Kidney epithelial cell (primary cell): Measurements from ENCODE around the gene USP12. TPM values are rescaled to one million over a fixed set of nuclear protein-coding genes. Genes with fewer than 3 reads are reported as not detected.

Experiments
- DNase-seq: peaks from one replicate; pipeline ENCODE4 v3.0.0-alpha.2; 2010; ENCODE audit warnings: low read depth
- H3K27me3 ChIP-seq: 2 replicates; pipeline ENCODE4 v1.6.0; 2011; ENCODE audit warnings: low read length; ENCODE audit not compliant: control insufficient read depth, insufficient read depth
- H3K36me3 ChIP-seq: 2 replicates; pipeline ENCODE4 v1.5.1; 2011; ENCODE audit warnings: low read length; ENCODE audit not compliant: control insufficient read depth, insufficient read depth
- H3K4me3 ChIP-seq: 2 replicates; pipeline ENCODE4 v1.5.1; 2011; ENCODE audit warnings: low read depth, mild to moderate bottlenecking, control low read depth, low read length
- CTCF ChIP-seq: IDR thresholded peaks from 2 replicates; pipeline ENCODE4 v1.5.1; 2011; ENCODE audit warnings: mild to moderate bottlenecking, moderate library complexity, low read length, control low read depth, inconsistent platforms; ENCODE audit not compliant: insufficient read depth, poor library complexity, severe bottlenecking
- total RNA-seq: library from RNA; depleted of rRNA; stranded (reverse); fragments of >200 nt; gene quantifications from 2 replicates; pipeline ENCODE4 v1.2.3, GENCODE V29; 2015

USP12 gene
- total RNA-seq, 1 donor from 2014 or later = 13.8 TPM

GRCh38 chr13:27189192-27189591 lies 17.6 kb upstream of the USP12 start:
- H3K27me3 ChIP-seq = no peaks in the 10 kb centered on the region

GRCh38 chr13:27188239-27188638 lies 16.6 kb upstream of the USP12 start:
- Histone ChIP-seq H3K4me3 (no peak overlapping the region), H3K27me3 (no peaks in the 10 kb centered on the region), H3K36me3 (no peaks in the 10 kb centered on the region)
- no peak for TF ChIP-seq CTCF
- no peak for DNase-seq

More at GRCh38 chr13:27189192-27189591, 17.6 kb upstream of the USP12 start:
- TF ChIP-seq CTCF = no peak
- Histone ChIP-seq H3K36me3 (no peaks in the 10 kb centered on the region), H3K4me3 (no peak overlapping the region)
- no peak for DNase-seq

GRCh38 chr13:27186295-27186694 lies 14.7 kb upstream of the USP12 start:
- Histone ChIP-seq H3K36me3 (no peaks in the 10 kb centered on the region), H3K27me3 (no peaks in the 10 kb centered on the region), H3K4me3 (no peak overlapping the region)
- no peak for DNase-seq
- TF ChIP-seq CTCF = no peak

GRCh38 chr13:27183561-27184147 lies 12.0 kb upstream of the USP12 start:
- no peaks in the 10 kb centered on the region for H3K36me3 ChIP-seq
- H3K27me3 ChIP-seq = no peaks in the 10 kb centered on the region
- DNase-seq = no peak
- H3K4me3 ChIP-seq = no peak overlapping the region
- no peak for TF ChIP-seq CTCF

- Histone ChIP-seq H3K27me3 (no peaks in the 10 kb centered on the region), H3K4me3 (no peak overlapping the region), H3K36me3 (no peaks in the 10 kb centered on the region)
- TF ChIP-seq CTCF = no peak
- peak; percentile 67 for DNase-seq
Measured at GRCh38 chr13:27182844-27183497, 11.4 kb upstream of the USP12 start.

GRCh38 chr13:27182054-27182453 lies 10.4 kb upstream of the USP12 start:
- Histone ChIP-seq H3K27me3 (no peaks in the 10 kb centered on the region), H3K4me3 (no peak overlapping the region), H3K36me3 (no peaks in the 10 kb centered on the region)
- TF ChIP-seq CTCF = no peak
- no peak for DNase-seq
